A673 (cell line): ENCODE results near the gene ACOT7. TPM values are rescaled to one million over a fixed set of nuclear protein-coding genes. Genes with fewer than 3 reads are reported as not detected.
A peak's percentile ranks its signal among the peaks of the same experiment; 100 is the strongest.

Source experiments
- BruUV-seq: library from RNA; stranded (reverse); fragments of 400-500 nt; replicated peaks from 2 replicates; lab custom pipeline; 2021; lab: Mats Ljungman, UMichigan
- CTCF ChIA-PET: fragments of 300-600 bp; sonication (Branson Sonifier 250); formaldehyde crosslinking; loops from one replicate; lab custom pipeline; 2022; ENCODE audit warnings: antibody characterized with exemption; lab: Charles Lee
- POLR2A ChIA-PET: fragments of 300-600 bp; sonication (Branson Sonifier 250); formaldehyde crosslinking; loops from one replicate; lab custom pipeline; 2022; ENCODE audit warnings: antibody characterized with exemption; ENCODE audit not compliant: low non-redundant PET; lab: Charles Lee
- DNase-seq: peaks from one replicate; pipeline ENCODE4 v3.0.0-alpha.2; 2015; ENCODE audit warnings: low spot score
- H3K27ac ChIP-seq: fragments of 200-600 bp; sonication (generic); 2 replicates; pipeline ENCODE4 v1.5.1; 2016; ENCODE audit warnings: mixed run types, low read depth, mild to moderate bottlenecking, mixed read lengths, antibody characterized with exemption, low read length; ENCODE audit not compliant: poor library complexity, severe bottlenecking
- H3K27me3 ChIP-seq: fragments of 200-600 bp; sonication (generic); replicated peaks from 2 replicates; pipeline ENCODE4 v1.6.1; 2017; ENCODE audit warnings: mixed run types, low read depth, mild to moderate bottlenecking, mixed read lengths, antibody characterized with exemption, low read length; ENCODE audit not compliant: insufficient read depth, poor library complexity
- H3K36me3 ChIP-seq: fragments of 200-600 bp; sonication (generic); 2 replicates; pipeline ENCODE4 v1.6.1; 2016; ENCODE audit warnings: mixed run types, mild to moderate bottlenecking, mixed read lengths, antibody characterized with exemption, low read length; ENCODE audit not compliant: insufficient read depth, poor library complexity, severe bottlenecking
- H3K4me1 ChIP-seq: fragments of 200-600 bp; sonication (generic); 2 replicates; pipeline ENCODE4 v1.6.1; 2017; ENCODE audit warnings: mixed run types, mild to moderate bottlenecking, mixed read lengths, antibody characterized with exemption, low read length; ENCODE audit not compliant: insufficient read depth, poor library complexity, severe bottlenecking
- H3K4me3 ChIP-seq: fragments of 200-600 bp; sonication (generic); 2 replicates; pipeline ENCODE4 v1.5.1; 2016; ENCODE audit warnings: low read depth, mixed run types, mild to moderate bottlenecking, mixed read lengths, low read length; ENCODE audit not compliant: poor library complexity, severe bottlenecking
- H3K9me3 ChIP-seq: fragments of 200-600 bp; sonication (generic); 2 replicates; pipeline ENCODE4 v1.6.1; 2016; ENCODE audit warnings: mixed run types, low read depth, mild to moderate bottlenecking, mixed read lengths, antibody characterized with exemption, low read length; ENCODE audit not compliant: poor library complexity, severe bottlenecking
- EZH2 ChIP-seq: fragments of 200-600 bp; sonication (generic); IDR thresholded peaks from 2 replicates; pipeline ENCODE4 v1.6.1; 2017; ENCODE audit warnings: borderline replicate concordance, low read depth, mild to moderate bottlenecking, mixed read lengths, antibody characterized with exemption, low read length; ENCODE audit not compliant: poor library complexity, severe bottlenecking
- intact Hi-C: fragments of 100-400 bp; cut with micrococcal nuclease; formaldehyde crosslinking; loops from one replicate; pipeline ENCODE4 v1.10.0; 2022; ENCODE audit not compliant: unreplicated experiment
- total RNA-seq: library from RNA; stranded (reverse); gene quantifications from 2 replicates; pipeline ENCODE4 v1.2.3, GENCODE V29; 2021
- TF ChIP-seq, protein P1 (sequence below): fragments of 300-800, 200-600 bp; sonication (generic); conservative IDR thresholded peaks from 2 replicates; pipeline ENCODE4 v1.5.1; 2017; ENCODE audit warnings: low read depth, mild to moderate bottlenecking, antibody characterized with exemption, low read length, moderate library complexity, mixed read lengths

The ACOT7 gene
- total RNA-seq, 1 experiment from 2014 or later, result 132 TPM

DNA sequence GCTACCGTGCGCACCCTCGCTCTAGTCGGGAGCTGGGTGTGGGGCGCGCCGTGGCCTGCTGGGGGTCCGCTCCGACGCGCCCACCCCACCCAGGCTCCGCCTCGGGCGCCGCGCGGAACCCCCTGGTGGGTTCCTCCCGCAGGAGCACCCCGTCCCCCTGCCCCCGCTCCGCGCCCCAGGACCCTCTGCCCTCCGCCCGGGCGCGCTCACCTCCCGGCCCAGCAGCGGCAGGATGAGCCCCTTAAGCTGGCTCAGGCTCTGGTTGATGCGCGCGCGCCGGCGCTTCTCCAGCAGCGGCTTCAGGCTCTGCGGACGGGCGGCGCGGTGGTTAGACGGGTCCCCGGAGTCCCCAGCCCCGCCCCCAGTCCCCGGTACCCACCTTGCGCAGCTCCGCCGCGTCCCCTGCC lies 25.8 kb upstream of the ACOT7 start:
- ChIA-PET CTCF (interaction anchor here (0.6 to 1.1 kb wide), 3 partner anchors 14 to 875 kb away, joined by 3 to 4 read pairs (median 3); no protein-coding TSS in a partner anchor), POLR2A (no interaction called here)
- intact Hi-C loops, result no loop called here
- Histone ChIP-seq H3K27ac (no peak overlapping the region), H3K27me3 (peaks cover 94% of the 10 kb centered on the region), H3K36me3 (no peaks in the 10 kb centered on the region), H3K4me1 (peaks cover 12% of the 10 kb centered on the region), H3K4me3 (peak overlapping the region; percentile 21), H3K9me3 (no peaks in the 10 kb centered on the region)
- no peak for TF ChIP-seq EZH2
- TF ChIP-seq, protein P1, sequence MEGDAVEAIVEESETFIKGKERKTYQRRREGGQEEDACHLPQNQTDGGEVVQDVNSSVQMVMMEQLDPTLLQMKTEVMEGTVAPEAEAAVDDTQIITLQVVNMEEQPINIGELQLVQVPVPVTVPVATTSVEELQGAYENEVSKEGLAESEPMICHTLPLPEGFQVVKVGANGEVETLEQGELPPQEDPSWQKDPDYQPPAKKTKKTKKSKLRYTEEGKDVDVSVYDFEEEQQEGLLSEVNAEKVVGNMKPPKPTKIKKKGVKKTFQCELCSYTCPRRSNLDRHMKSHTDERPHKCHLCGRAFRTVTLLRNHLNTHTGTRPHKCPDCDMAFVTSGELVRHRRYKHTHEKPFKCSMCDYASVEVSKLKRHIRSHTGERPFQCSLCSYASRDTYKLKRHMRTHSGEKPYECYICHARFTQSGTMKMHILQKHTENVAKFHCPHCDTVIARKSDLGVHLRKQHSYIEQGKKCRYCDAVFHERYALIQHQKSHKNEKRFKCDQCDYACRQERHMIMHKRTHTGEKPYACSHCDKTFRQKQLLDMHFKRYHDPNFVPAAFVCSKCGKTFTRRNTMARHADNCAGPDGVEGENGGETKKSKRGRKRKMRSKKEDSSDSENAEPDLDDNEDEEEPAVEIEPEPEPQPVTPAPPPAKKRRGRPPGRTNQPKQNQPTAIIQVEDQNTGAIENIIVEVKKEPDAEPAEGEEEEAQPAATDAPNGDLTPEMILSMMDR, result no peak
- BruUV-seq, result no TSS peak
- DNase-seq, result no peak

DNA sequence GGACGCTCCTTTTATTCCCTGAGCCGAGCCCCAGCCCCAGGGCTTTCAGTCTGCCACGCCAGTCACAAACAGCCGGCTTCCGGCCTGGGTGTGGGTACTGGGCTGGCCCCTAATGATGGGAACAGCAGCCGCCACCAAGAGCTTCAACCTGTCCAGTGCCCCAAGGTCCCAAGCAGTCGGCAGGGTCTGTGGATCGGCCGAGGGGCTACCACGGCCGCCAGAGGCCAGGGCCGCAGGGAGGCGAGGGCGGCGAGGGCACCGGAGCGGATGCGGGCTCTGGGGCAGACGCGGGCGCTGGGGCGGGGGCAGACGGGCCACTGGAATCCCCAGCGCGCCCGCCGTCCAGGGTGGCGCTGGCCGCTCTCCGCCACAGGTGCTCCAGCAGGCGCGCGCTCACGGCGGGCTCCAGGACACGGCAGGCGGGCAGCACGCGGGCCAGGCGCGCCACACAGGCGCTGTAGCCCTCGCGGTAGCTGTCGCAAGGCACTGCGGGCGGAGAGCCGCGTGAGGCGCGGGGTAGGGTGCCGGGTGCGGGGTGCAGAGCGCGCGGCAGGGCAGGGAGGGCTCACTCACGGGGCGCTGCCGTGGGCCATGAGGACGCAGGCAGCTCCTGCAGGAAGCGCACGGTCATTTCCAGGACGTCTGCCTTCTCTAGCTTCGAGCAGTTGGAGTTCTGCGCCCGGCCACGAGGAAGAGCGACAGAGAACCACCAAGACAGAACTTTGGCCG lies 25.3 kb upstream of the ACOT7 start:
- Histone ChIP-seq H3K4me3 (no peak overlapping the region), H3K27ac (no peak overlapping the region), H3K4me1 (peaks cover 12% of the 10 kb centered on the region), H3K9me3 (no peaks in the 10 kb centered on the region), H3K36me3 (no peaks in the 10 kb centered on the region), H3K27me3 (peaks cover 92% of the 10 kb centered on the region)
- CTCF ChIA-PET, result interaction anchor here (0.6 to 1.1 kb wide), 2 partner anchors 14 to 105 kb away, joined by 3 to 4 read pairs; no protein-coding TSS in a partner anchor
- intact Hi-C loops, result no loop called here
- TF ChIP-seq, protein P1, result no peak
- peak; percentile 50 for TF ChIP-seq EZH2
- BruUV-seq, result no TSS peak
- DNase-seq, result no peak
- POLR2A ChIA-PET, result no interaction called here

DNA sequence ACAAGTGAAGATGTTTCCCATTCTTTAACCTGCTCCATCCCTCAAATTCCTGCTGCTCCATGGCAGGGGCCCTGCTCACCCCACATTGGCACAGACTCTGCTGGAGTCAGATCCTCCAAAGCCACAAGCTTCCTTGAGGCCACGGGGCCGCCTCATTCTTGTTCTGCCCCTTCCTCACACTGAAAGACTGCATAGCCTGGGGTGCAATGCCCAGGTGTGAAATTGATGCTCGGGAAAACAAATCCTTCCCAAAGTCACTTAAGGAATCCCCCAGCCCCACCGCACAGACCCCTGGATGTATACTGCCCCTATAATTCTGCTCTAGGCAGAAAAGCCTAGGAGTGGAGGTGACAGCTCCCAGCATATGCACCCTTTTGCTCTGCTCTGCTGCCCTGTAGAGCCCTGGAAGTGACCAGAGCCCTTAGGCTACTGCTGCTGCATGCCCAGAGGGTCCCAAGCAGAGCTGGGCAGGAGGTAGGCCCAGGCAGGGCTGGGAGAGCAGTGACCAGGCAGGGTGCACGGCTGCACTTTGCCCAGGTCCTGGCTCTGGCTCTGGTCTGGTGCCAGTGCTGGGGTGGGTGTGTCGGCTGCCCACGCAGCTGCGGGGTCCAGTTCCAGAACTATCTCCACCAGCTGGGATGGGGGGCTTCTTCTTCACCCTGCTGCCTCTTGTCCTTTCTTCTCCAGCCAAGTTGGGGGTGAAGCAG lies 24.5 kb upstream of the ACOT7 start:
- H3K36me3 ChIP-seq, result no peaks in the 10 kb centered on the region
- no peak overlapping the region for H3K4me3 ChIP-seq
- no peaks in the 10 kb centered on the region for H3K9me3 ChIP-seq
- POLR2A ChIA-PET, result no interaction called here
- intact Hi-C loops, result no loop called here
- H3K4me1 ChIP-seq, result peaks cover 12% of the 10 kb centered on the region
- no TSS peak for BruUV-seq
- peaks cover 87% of the 10 kb centered on the region for H3K27me3 ChIP-seq
- TF ChIP-seq EZH2, result no peak
- TF ChIP-seq, protein P1, result no peak
- DNase-seq, result no peak
- CTCF ChIA-PET, result no interaction called here
- no peak overlapping the region for H3K27ac ChIP-seq
